AG20443 (cell line): Measurements from ENCODE around the gene TXNDC2.
"Not testable (repeated sequence)": the region's sequence is repeated elsewhere in the genome, so short reads cannot be mapped to it uniquely, and the experiment has no call there.

Experiments
- DNase-seq: peaks from one replicate; pipeline ENCODE4 v3.0.0; 2012; ENCODE audit warnings: low spot score, mixed read lengths

TXNDC2 gene

DNA sequence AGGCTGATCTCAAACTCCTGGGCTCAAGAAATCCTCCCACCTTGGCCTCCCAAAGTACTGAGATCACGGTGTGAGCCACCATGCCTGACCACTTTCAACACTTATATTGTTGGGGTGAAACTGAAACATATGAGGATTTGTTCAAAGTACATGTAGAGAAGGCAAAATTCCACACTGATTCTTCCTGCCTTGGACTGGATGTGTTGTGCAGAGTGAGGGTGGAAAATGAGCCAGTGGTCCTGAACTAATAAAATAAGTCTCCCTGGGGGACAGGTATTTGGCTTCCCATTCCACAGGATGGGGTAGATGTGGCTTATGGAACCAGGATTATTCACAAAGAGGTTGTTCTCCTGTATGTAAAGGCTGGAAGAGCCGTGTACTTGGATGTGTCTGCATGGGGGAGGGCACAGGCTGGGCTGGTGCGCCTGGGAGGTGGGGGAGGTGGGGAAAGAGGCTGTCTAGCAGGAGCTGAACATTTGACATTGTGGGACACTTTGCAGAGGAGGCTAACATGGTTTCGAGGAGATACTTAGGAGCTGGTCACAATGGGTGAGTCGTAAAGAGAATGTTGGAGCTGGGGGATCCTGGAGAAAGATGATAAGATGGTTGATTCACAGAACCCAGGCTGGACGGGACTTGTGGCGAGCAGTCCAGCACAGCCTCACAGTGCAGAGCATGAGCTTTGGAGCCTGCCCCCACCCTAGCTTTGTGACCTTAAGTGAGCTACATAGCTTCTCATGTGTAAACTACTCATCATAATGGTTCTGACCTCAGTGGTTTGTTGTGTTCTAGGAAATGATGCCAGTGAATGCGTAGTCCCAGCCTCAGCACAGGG, at the start of gene TXNDC2:
TSS of gene TXNDC2 (plus strand) at position 804 of the 835 bp plus-strand sequence. CDS start 708 bp downstream, outside the sequence.
- DNase-seq, result no peak

DNA sequence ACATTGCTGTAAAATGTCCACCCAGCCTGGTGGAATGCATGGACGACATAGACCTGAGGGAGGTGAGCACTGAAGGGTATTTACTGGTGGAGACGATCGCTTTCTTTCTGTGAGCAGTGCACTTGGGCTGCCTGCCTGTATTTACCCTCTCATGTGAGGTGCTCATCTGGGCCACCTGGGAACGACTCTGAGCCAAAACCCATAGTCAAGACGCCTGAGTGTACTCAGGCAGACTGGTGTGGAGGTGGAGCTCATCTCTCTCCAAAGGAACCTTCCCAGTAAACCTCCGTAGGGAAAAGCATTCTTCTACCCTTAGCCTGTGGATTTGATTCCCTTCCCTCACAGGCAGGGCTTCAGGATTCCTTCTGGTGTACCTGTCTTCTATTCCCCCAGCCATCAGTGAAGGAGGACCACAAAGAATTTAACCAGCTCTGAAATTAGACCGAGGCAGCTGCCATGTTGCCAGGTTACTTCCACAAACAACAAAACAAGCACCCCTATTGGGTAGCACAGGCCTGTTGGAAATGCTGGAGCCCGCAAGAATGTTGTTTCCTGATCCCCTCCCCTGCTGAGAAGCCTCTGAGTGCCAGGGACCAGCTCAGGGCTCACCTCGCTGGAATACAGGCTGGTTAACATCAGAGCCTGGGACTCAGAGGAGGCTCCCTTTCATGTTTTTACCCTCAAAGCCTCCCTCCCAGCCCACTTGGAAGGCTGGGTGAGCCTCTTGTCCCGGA, 47.5 kb upstream of the TXNDC2 start:
- DNase-seq, result peak; percentile 57

DNA sequence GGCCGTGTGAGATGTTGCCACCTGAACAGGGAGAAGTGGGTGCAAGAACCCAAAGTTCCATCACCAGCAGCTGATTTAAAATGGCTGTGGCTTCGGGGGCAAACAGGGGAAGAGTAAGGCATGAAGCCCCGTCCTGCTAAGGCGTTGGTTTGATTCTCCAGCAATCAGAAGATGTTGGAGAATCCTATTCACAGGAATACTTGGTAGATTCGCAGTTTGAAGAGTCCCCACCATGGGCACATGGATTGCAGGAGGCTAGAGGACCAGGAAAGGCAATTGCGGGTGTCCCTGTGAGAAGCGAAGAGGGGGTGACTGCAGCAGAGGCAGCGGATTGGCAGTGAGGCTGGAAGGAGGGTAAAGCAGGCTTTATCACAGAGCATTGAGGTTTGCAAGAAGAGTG, 46.6 kb upstream of the TXNDC2 start:
- DNase-seq, result no peak

DNA sequence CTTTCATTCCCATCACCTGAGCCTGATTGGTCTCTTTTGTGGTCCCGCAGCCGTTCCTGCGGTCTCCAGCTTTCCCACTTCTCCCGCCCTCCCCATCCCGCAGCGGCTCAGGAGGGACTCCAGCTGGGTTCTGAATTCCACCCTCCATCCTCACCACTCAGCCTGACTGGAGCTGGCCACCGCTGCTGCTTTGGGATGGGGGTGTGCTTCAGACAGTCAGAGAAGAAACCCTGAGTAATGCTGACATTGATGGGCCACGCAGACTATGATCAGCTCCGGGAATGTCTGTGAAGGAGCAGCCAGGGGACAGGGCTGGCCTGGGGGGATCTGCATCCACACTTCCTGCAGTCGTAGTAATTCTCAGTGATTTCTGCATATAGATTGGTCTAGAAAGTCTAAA, 45.9 kb upstream of the TXNDC2 start:
- DNase-seq, result no peak

DNA sequence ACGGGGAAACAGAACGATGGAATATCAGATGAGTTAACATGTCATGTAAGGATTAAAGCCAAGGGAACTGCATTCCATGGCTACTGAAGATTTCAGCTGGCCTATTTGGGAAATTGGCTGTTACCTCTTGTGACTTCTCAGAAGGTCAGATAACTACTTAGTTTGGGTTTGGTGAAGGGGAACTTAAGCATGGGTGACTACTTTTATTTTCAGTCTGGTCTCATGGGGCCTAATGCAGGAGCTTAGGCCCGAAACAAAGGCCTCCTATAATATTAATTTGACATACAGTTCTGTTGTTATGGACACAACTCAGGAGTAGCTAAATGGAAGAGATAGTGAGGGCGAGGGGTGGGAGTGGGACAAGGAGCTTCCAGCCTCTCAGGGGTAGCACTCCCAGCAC, 44.0 kb upstream of the TXNDC2 start:
- DNase-seq, result no peak

DNA sequence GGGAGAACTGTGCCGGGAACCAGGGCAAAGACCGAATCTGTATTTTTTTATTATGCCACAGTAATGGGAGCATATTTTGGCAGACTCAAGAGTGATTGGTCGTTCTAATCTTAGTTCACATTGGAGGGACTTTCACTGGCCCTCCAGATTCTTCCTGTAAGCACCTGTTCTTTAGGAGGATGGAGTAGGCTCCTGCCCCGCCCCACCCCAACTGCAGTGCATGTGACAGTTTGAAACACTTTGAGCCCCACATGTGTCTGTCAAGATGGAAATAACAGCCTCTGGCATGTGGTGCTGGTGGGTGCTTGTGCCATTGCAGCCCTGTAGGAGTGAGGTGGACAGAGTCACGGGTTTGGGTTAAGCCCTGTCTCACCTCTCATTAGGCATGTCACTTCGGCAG, 43.3 kb upstream of the TXNDC2 start:
- no peak for DNase-seq

DNA sequence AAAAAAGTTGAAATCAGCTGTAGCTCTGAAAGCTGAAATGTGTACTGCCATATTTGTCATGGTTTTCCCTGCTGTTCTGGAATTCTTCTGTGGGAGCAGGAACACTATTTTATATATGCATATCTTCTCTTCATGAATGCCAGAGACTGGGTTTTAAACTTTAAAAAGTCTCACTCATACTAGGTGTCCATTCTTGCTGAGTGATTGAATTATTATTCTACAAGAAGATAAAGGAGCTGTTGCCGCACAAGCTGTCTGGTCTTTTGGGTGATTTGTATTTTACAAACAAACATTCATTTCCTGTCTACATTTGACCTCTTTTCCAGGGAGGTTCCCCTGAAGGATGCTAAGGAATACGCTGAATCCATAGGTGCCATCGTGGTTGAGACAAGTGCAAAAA, 40.5 kb upstream of the TXNDC2 start:
- DNase-seq, result no peak

DNA sequence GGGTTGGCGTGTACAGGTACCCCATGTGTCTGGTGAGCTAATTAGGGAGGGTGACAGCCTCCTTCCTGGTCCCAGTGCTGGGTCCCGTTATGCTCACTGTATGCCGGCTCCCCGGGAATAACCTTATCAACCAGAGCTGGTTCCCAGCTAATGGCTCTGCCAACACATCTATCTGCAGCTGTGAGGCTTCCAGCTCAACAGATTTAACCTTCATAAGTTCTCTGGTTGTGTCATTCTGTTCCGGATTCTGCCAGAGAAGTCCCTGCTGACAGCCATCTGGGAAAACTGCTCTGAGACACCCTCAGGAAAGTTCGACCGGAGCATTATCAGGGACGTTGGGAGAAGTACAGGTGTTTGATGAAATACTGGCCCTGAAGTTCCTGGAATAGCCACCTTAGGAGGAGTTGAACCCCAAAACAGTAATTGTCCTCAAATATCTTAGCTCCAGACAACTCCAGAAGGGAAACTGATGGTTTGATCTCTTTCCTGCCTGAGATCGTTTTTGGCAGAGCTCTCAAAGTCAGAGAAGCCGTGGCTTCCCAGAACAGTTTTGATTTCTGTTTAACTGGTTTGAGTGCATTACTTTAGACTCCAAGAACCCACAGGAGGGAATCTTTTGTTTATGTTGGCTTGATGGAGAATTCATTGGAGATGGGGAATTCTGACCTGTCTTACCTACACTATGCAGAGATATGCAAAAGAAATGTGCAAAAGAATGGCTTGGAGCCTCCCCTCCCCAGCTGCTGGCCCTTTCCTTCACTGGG, 39.4 kb upstream of the TXNDC2 start:
- DNase-seq, result no peak

DNA sequence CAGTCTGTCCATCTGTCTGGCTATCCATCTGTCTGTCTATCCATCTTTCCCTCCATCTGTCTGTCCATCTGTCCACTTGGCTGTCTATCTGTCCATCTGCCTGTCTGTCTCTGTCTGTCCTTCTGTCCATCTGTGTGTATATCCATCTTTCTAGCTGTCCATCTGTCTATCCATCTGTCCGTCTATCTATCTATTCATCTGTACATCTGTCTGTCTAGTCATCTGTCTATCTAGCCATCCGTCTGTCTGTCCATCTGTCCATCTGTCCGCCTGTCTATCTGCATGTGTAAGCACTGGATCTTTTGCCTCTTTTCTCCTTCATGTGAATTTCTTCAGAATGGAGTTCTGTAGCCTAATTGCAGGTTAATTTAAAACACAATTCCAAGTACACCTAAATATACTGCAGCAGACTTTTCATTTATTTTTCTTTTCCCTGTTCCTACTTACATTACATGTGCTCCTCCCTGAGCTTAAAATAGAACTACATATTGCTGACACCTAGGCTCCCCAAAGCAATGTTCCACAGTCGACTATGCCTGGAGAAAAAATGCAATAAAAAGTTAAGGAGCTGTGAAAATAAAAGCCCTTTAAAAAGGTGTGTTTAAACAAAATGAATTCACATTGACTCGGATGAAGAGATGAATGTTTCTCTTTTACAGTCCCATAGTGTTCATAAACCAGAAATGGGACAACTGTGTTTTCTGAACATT, 37.4 kb upstream of the TXNDC2 start:
- DNase-seq, result no peak

DNA sequence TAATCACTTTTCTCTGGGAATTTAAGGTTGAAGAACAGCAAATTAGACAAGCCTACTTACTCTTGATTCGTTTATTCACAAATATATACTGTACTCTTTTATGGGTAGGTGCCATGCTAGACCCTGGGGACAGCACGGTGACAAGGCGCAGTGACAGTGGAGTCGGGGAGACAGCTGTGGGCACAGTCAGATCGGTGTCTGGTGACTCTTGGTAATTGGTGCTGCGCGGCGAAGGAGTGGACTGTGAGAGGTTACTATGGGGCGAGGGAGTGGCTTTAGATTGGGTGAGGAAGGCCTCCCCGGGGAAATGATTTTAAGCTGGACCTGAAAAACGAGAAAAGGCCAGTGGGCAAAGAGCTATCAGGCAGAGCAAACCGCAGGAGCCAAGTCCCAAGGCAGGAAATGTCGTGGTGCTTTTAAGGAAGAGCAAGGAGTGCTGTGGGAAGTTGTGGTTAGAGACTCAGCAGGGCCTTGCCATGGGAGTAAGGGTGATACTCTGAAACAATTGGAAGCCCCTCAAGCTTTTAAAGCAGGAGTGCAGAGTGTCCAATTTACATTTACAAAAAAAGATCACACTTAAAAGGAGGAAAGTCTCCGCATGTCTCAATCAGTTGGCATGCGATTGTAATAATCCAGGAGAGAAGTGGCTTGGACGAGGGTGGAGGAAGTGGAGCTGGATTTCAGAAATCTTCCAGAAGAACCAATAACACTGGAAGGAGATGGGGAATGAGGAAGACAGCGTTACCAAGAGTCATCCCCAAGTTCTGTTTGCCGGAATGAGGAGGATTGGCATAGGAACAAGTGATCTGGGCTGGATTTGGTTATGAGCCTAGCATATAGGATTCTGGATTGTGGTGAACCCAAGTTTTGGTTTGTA, 36.1 kb upstream of the TXNDC2 start:
- DNase-seq, result no peak

DNA sequence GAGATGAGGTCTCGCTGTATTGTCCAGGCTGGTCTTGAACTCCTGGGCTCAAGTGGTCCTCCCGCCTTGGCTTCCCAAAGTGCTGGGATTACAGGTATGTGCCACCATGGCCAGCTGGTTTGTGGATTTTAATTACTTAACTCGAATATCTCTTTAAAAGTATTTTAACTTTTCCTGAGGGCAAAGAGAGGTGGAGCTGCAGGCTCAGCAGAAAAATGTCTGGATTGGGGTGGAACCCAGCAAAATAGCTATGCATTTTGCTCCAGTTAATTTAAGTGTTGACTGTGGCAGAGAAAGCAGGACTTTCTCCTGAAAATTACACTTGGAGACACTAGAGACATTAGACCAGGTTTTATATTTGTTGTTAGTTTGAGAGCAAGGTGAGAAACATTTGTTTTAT, 35.5 kb upstream of the TXNDC2 start:
- no peak for DNase-seq

DNA sequence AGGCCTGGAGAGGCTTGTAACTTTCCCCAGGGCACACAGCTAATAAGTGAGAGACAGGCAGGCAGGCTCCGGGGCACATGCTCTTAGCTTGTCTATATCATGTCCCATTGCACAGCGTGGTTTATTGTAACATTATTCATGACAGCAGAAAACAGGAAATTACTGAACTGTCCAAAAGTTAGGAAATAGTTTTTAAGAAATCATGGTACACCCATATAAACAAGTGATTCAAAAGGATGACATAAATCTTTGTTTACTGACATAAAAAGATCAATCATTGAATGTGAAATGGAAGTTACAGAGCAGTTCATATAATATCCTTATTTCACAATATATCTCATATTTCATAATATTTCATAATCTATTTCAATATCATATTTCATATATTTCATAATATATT, 34.3 kb upstream of the TXNDC2 start:
- DNase-seq, result no peak

DNA sequence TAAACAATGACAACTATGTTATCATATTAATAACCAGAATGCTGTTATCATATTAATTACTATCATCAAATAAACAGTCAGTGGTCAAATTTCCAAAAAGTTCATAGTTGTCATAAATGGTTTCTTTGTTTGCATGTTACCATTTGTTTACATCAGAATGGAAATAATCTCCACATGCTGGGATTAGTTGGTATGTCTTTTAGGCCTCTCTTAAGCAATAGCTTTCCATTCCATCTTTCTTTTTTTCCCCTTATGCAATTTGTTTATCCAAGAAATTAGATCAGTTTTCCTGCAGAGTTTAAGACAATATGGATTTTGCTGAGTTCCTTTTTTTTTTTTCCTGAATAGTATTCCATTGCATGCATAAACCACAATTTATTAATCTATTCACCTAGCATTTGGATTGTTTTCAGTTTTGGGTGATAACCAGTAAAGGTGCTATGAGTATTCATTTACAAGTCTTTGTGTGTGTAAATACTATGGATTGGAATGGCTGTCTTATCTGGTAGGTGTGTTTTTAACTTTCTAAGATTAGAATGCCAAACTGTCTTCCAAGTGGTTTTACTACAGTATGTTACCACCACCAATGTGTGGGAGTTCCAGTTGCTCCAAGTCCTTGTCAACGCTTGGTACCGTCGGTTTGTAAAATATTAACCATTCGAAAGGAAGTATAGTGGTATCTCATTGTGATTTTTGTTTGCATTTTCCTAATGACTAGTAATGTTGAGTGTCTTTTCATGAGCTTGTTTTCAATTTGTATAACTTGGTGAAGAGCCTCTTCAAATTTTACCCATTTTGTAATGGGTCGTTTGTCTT, 33.3 kb upstream of the TXNDC2 start:
- DNase-seq, result no peak

DNA sequence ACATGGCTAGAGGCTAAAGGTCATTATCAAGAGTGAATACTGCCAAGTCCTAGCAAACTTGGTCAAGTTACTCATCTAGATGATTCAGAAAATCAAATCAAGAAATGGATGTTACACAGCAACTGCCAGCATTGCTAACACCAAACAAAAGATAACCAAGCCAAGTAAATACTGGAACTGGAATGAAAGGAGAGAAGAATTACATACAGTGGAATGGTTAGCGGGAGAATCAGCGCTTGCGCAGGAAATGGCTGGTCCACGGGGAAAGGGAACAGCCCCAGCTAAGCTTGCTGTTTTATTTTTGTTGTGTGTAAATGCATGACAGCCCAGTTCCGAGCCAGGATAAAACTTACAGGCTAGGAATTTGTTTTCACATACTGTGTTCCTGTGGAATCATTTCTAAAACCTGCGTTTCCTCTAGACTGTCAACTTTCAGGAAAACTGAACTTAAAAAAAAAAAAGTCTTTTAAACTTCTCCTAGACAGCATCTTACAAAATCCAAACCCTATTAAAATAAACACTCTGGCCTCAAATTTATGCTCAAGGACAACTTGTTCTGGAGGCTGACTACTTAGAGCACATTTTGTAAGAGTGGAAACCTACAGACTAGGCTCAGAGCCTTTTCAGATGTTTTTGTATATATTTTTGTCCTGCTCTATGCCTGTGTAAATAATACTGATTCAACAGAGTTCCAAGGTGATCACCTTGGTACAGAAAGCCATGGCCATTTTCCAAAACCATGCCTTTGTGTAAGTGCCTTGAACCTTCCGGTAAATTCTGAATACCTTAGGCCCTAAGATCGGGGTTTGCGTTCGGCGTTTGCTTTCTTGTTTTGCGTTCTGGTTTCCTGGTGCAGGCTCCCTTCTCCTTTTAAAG, 30.7 kb upstream of the TXNDC2 start:
- no peak for DNase-seq

DNA sequence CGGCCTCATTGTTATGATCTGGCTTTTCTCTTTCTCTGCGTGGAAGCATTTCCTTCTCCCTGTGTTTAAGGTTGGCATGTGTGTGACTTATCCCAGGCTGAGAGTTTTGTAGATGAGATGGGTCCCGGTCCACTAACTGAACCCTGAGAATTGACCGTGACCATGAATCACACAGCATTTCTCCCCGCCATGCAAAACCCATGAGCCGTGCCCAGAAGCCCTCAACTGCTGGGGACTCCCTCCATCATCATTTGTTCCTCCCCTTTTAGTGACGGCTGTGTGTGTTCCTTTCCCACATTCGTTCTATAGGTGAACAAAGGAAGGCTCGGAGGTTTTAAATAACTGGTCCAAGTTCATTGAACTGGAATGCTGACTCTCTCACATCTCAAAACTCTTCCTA, 30.1 kb upstream of the TXNDC2 start:
- no peak for DNase-seq

DNA sequence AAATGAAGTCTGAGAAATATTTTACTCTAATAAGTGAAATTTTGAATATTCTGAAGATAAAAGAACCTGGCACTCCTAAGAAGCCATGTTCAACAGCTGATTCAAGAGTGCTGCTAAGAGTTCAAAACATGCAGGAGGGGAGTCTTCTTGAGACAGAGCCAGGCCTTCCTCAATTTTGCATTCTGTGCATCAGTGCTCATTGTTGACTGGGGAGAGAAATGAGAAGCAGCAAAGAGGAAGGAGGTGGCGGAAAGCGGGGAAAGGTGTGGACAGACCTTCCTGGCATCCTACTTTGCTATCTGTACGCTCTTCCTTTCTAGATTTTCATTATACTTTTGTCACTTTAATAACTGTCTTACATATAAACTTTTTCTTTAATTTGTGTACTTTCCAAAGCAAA, 29.7 kb upstream of the TXNDC2 start:
- DNase-seq, result no peak

DNA sequence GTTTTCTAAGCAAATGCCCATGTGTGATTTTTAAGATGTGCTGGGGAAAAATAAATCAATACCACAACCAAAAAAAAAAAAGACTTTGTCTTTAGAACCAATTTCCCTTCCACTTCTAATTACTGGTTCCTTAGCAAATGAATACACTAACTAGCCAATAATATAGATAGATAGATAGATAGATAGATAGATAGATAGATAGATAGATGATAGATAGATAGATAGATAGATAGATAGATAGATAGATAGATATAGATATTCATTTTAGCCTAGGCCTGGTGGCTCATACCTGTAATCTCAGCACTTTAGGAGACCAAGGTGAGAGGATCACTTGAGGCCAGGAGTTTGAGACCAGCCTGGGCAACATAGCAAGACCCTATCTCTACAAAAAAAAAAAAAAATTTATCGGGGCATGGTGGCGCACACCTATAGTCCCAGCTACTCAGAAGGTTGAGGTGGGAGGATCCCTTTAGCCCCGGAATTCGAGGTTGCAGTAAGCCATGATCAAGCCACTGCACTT, 28.2 kb upstream of the TXNDC2 start:
- DNase-seq, result not testable (repeated sequence)

DNA sequence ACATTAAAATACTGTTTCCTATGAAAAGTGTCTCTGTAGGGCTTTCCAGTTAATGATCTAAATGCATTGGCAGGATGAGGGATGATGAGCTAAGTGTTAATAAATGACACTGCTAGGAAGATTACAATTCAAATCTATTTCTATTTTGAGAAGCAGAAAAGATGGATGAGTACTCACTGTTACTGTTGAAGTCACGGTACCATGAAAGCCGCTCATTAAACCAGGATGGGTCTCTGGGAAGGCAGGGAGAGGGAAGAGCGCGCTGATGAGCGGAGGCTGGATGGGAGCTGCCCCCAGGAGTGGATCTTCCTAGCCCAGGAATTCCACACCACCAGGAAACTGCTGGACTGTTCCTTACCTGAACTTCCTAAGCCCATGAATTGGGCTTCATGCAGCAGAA, 27.1 kb upstream of the TXNDC2 start:
- no peak for DNase-seq

DNA sequence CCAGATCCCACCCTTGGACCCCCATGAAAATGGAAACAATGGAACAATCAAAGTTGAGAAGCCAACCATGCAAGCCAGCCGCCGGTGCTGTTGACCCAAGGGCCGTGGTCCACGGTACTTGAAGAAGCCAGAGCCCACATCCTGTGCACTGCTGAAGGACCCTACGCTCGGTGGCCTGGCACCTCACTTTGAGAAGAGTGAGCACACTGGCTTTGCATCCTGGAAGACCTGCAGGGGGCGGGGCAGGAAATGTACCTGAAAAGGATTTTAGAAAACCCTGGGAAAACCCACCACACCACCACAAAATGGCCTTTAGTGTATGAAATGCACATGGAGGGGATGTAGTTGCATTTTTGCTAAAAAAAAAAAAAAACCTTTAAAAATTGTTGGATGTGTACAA, 26.5 kb upstream of the TXNDC2 start:
- no peak for DNase-seq
